Esophagus squamous epithelium (tissue), 4 donors: Measurements from ENCODE around the gene HMGXB3.

Experiments used
- CTCF ChIP-seq, 6 experiments: fragments of 450-650 bp in 4 of 6; fragments of 200-600 bp in 2 of 6; sonication (generic) in 2 of 6; IDR thresholded peaks; one replicate each; pipeline ENCODE4 v1.5.1; 2016 to 2019; ENCODE audit warnings: antibody characterized with exemption in 6 of 6, mild to moderate bottlenecking in 4 of 6, moderate library complexity in 4 of 6
- POLR2A ChIP-seq, 4 donors: fragments of 450-650 bp; IDR thresholded peaks; one replicate each; pipeline ENCODE4 v1.6.1; 2017; ENCODE audit warnings: antibody characterized with exemption in 4 of 4, mild to moderate bottlenecking in 4 of 4, moderate library complexity in 3 of 4

GRCh38 chr5:150001660-150002486 lies 1.3 kb downstream of the HMGXB3 start:
- TF ChIP-seq CTCF (IDR thresholded peaks at IDR 0.05) (peak; percentile 34 to 75 (median 62)), POLR2A (IDR thresholded peaks at IDR 0.05) (no peak)
